Dermis blood vessel endothelial cell (primary cell): ENCODE data around the gene CANT1. TPM values are rescaled to one million over a fixed set of nuclear protein-coding genes. Genes with fewer than 3 reads are reported as not detected.
A peak's percentile ranks its signal among the peaks of the same experiment; 100 is the strongest.
"Not testable (repeated sequence)": the region's sequence is repeated elsewhere in the genome, so short reads cannot be mapped to it uniquely, and the experiment has no call there.

ENCODE experiments used
- DNase-seq: peaks from one replicate; pipeline ENCODE4 v3.0.0; 2010
- total RNA-seq: library from RNA; depleted of rRNA; stranded (reverse); fragments of >200 nt; gene quantifications from 2 replicates; pipeline ENCODE4 v1.2.3, GENCODE V29; 2014

Gene CANT1
- total RNA-seq, 1 donor from 2014 or later = 64.8 TPM

DNA sequence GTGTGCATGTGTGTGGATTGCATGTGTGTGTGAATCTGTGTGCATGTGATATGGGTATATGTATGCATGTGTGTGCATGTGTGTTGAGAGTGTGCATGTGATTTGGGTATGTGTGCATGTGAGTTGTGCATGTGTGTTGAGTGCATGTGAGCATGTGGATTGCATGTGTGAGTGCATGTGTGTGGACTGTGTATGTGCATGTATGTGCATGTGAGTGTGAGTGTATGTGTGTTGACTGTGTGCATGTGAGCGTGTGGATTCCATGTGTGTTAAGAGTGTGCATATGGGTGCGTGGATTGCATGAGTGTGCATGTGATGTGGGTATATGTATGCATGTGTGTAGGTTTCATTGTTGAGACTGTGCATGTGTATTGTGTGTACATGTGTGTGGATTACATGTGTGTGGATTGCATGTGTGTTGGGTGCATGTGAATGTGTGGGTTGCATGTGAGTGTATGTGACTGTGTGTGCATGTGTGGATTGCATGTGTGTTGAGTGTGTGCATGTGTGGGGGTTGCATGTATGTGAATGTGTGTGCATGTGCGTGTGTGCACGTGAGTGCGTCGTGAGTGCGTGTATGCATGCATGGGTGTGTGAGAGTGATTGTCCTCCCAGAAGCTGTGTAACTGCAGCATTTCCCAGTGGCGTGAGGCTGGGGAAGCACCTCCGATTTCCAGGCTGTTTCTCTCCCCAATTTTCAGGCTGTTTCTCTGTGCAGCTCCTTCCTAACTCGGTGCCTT lies 33.8 kb upstream of the CANT1 start:
- DNase-seq = no peak

DNA sequence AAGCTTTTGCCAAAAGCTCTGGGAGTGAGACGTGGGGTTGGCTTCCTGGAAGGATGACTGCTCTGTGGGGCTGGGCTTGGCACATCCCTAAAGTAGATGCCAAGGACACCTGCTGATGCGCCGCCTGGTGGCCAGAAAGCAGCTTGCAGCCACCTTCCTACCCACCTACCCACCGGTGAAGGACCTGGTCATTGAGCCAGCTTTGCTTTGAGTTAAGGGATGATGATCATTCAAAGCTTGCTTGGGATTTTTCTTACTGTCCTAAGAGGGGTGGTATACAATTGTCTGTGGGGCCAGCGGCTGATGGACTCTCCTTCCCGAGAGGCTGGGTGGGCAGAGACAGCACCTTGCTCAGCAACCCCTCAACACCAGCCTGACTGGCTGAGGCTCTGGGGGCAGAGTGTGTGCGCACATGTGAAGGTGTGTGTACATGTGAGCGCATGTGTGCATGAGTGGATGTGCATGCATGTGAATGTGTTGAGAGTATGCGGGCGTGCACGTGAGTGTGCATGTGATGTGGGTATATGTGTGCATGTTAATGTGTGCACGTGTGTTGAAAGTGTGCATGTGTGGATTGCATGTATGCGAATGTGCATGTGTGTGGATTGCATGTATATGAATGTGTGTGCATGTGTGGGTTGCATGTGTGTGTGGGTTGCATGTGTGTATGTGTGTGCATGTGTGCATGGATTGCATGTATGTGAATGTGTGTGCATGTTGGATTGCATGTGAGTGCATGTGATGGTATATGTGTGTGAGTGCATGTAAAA lies 33.0 kb upstream of the CANT1 start:
- peak; percentile 80 for DNase-seq

DNA sequence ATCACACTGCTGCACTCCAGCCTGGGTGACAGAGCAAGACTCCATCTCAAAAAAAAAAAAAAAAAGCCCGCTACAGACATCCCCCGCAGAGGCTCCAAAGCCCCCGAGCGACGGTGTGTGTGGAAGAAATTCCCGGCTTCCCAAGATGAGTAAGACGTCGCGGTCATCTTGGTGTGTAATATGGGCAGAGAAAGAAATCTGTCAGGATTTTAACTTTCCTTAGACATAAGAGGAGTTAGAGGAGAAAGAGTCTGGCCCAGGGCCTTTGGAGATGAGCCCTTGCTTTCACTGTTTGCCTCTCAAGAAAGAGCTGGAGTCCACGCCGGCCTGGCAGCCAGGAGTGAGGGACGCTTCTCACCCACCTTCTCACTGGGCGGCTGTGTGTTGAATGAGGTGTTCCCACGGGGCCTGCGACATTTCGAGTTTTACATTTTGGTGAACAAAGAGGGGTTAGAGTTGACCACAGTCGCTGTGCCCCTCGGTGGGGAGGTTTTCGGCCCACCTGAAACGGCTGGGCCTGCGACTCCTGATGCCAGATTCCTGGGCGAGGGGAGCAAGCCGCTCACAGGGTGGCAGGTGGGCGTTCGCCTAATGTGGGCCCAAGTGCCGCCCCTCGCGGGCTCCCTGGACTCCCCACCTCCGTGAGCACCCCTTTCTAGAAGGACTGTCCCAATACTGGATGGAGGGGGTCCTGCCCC lies 32.3 kb upstream of the CANT1 start:
- DNase-seq = no peak

DNA sequence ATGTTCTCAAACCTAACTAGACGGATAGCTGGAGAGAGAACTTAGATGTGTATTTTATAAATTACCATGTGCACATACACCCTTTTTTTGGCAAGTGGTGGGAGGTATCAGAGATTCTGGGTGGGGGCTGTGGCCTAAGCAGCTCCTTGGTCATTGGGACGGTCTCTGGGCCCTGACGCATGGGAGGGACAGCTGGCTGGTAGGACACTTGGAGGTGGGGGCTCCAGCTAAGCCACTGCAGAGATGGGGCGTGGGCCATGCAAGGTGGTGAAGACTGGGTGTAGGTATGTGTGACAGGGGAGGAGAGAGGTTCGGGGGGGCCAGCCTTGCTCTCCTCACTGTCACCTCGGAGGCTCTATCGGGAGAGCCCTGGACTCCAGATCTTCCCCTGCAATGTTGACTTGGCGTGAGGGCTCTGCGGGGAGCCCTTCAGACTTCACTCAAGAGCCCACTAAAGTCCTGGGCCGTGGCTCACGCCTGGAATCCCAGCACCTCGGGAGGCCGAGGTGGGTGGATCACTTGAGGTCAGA lies 31.5 kb upstream of the CANT1 start:
- DNase-seq = no peak

DNA sequence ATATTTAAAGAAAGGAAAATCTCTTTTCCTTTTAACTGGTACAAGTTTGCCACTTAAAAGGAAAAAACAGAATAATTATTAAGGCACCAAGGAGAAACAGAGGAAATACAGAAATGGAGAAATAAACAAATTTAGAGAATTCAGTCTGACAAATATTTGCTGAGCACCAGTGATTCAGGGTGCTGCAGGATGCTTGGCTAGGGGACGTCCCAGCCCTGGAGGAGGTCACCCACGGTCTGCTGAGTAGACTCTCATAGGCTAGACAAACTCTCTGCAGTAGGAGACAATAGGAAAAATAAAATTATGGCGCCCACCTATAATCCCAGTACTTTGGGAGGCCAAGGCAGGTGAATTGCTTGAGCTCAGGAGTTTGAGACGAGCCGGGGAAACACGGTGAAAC lies 30.3 kb upstream of the CANT1 start:
- no peak for DNase-seq

DNA sequence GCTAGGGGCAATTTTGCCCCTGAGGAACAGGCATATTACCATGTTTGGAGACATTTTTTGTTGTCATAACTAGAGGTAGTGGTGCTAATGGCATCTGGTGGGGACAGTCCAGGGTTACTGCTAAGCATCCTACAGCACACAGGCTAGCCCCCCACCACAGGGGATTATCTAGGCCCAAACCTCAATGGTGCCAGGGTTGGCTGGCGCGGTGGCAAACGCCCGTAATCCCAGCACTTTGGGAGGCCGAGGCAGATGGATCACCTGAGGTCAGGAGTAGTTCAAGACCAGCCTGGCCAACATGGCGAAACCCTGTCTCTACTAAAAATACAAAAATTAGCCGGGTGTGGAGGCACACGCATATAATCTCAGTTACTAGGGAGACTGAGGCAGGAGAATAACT lies 29.6 kb upstream of the CANT1 start:
- DNase-seq = no peak

DNA sequence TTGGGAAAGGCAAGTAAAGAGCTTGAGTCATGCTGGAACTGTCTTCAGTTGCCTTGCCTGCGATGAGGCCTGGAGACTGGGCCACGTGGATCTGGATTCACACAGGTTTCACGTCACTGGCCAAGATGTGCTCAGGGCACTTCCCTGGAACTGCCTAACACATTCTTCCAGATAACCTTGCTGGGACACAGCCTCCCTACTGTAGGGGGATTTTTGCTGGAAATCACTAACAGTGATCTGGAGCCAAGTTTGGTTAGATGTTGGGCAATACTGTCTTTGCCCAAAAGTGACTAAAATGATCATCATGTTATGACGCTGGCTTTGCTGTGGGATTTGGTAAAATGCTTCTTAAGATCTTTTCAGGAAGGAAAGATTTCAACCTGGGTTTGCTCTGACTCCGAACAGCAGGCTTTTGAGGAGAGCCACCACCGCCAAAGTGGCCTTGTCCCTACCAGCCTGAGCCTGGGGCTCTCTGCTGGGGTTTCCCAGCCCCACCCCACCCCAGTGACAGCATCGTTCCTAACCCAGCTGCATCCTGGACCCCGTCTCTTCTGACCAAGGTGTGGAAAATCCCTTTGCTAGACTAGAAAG lies 29.1 kb upstream of the CANT1 start:
- DNase-seq = no peak

DNA sequence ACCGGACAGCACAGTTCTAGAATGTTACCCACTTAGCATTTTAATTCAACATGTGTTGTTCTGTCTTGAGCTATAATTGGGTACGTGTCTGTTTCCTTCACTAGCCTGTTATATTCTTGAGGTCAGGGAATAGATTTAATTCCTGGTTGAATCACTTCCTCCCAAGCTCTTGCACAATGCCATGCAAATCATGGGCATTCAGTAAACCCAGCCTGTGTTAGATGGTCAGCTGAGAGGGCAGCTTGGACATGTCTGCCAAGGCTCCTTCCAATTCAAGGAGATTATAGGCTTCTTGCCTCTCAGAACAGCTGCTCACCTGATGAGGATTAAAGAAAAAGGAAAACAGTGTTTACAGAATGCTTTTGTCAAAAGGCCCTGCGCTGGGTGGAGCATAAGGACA lies 27.0 kb upstream of the CANT1 start:
- peak; percentile 91 for DNase-seq

DNA sequence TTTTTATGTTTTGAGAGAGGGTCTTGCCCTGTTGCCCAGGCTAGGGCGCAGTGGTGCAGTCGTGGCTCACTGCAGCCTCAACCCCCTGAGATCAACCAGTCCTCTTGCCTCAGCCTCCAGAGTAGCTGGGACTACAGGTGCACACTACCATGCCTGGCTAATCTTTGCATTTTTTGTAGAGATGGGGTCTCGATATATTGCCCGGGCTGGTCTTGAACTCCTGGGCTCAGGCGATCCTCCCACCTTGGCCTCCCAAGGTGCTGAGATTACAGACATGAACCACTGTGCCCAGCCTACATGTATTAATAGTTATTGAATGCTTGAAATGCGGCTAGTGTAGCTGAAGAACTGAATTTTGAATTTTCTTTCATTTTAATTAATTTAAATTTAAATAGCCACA lies 26.6 kb upstream of the CANT1 start:
- no peak for DNase-seq

DNA sequence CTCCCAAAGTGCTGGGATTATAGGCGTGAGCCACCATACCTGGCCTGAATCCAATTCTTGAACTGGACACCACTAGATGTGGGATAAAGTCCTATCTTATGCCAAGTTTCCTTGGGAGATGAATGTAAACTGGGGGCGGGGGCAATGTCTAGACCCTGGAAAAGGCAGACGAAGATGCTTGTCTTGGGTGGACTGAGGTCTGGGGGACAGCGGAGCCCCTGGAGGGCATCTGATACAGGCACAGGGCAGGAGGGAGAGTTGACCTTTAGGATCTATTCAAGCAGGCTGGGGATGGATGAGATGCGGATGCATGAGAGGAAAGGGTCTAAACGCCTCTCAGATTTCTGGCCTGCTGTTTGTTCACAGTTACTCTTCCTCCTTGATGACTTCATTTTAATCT lies 26.1 kb upstream of the CANT1 start:
- DNase-seq = no peak

DNA sequence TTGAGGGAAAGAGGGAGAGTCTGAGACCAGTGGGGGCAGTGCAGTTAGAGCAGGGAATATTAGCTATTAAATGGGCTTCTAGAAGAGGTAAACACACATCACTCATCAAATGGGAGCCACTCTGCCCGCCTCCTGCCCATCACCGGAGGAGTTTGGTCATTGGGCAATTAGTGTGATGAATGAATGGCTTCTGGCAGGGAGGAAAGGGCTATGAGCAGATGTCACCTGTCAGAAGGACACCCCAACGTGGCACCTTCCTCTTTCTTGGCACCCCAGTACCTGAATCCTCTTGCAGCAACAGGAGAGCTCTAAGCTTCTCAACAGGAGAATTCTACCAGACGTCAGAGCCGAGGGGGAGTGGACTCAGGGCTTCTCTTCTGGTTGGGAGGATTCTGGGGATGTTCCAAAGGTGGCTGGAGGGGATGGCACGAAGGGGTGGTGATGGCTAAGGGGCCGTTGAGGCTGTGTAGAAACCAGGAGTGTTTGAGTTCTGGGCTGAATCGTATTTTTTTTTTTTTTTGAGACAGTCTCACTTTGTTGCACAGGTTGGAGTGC lies 25.4 kb upstream of the CANT1 start:
- DNase-seq = no peak

DNA sequence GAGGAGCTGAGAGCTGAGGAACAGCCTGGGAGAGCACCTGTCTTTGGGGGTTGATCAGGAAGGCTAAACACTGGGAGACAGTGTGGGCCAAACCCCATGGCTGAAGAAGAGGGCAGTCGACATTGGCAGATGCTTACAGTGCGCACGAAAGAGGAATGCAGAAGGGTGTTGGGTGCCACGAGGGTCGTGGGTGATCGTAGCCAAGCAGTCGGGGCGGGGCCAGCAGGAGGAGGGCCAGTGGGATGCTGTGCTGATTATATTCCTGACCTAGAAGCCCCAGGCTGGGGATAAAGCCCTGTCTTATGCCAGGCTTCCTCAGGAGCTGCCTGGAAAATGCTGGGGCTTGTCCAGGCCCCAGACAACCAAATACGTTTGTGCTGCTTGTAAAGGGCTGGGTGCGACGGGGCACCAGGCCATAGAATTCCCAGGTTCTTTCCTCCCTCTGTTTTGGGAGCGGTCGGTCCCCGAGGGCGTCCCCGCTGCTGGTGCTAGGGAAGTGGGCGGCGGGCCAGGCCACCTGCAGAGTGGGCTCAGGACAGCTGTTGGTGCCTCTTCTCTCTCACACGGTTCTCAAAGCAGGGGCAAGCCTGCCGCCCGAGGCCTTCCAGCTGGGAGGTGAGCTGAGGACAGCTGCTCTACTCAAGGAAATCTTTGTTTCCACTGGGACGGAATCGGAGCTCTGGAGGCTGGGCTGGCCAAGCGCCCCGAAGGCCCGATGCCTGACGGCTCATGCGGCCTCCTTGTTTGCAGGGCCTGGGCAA lies 24.4 kb upstream of the CANT1 start:
- no peak for DNase-seq

DNA sequence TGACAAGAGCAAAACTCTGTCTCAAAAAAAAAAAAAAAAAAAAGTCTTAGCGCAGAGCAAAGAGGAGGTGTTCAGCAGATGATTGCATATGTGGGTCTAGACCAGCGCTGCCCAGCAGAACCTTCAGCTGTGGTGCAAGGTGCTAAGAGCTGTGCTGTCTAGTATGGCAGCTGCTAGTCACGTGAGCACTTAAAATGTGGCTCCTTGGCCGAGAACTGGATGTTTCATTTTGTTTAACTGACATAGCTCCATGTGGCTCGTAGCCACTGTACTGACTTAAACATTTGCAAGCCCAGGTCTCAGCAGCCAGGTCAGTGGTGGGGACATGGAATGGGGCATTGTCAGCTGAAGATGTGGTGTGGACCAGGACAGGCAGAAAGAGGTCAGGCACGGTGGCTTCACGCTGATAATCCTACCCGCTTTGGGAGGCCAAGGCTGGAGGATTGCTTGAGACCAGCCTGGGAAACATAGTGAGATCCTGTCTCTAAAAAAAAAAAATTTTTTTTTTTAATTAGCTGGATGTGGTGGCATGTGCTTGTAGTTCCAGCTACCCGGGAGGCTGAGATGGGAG lies 23.6 kb upstream of the CANT1 start:
- DNase-seq = no peak

DNA sequence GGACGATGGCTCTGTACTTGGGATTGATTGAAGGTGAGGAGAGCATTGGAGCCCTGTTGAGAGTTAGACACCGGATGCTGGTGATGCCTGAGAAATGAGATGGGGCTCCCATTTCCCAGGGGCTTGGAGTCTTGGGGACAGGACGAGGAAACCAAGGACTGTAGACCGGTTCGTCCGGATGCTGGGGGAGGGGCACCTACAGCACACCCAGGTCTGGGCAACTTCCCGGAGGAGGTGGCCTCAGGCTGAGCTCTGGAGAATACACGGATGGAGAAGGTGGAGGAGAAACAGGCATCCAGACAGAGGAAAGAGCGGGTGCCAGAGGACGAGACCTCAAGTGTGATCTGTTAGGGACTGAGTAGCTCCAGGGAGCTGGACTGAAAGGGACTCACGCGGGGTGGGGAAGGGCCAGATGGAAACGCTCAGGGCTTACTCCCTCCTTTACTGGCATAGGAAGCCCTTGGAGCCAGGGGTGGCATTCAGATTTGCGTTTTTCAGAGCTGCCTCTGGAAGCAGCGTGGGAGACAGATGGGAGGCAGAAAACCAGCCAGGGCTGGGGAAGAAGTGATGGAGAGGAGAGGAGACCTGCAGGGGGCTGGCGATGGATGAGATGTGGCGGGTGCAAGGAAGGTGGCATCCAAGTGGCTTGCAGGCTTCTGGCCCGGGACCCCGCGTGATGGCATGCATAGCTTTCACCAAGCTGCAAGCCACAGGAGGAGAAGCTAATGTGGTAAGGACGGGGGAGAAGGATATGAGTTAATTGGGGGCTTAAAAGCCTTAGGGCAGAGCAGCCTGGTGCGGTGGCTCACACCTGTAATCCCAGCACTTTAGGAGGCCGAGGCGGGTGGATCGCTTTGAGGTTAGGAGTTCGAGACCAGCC lies 22.7 kb upstream of the CANT1 start:
- DNase-seq = no peak

DNA sequence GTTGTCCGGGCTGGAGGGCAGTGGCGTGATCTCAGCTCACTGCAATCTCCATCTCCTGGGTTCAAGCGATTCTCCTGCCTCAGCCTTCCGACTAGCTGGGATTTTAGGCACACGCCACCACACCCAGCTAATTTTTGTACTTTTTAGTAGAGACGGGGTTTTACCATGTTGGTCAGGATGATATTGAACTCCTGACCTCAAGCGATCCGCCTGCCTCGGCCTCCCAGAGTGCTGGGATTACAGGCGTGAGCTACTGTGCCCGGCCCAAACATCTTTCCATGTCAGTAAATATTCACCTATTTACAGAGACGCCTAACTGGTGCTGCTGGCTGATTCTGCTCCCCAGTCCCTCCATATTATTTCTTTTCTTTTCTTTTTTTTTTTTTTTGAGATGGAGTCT lies 21.1 kb upstream of the CANT1 start:
- DNase-seq = not testable (repeated sequence)

DNA sequence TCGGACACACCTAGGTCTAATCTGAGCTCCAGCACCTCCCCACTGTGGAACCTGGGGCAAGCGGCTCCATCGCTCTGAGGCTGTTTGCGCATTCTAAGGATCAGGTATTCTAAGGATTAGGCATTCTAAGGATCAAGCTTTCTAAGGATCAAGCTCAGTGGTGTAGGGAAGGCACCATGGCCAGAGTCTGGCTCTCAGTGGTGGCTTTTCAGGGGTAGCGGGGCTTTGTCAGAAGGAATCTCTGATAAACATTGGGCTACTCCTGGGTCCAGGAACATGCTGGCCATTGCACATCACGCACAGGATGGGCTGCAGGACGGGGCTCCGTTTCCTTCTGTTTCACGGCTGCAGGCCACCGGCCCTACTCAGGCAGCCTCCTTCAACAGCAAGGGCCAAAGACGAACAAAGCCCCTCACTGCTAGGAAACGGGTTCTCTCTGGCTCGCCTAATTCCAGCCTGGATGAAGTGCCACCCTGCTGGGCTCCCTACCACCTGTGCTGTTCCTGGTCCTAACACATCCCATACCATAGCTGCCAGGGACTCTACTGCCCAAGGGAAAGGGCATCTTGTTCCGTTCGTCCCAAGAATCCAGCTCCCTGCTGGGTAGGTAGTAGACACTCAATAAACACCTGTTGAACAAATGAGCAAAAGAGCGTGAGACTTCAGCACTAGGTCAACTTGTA lies 19.9 kb upstream of the CANT1 start:
- no peak for DNase-seq

DNA sequence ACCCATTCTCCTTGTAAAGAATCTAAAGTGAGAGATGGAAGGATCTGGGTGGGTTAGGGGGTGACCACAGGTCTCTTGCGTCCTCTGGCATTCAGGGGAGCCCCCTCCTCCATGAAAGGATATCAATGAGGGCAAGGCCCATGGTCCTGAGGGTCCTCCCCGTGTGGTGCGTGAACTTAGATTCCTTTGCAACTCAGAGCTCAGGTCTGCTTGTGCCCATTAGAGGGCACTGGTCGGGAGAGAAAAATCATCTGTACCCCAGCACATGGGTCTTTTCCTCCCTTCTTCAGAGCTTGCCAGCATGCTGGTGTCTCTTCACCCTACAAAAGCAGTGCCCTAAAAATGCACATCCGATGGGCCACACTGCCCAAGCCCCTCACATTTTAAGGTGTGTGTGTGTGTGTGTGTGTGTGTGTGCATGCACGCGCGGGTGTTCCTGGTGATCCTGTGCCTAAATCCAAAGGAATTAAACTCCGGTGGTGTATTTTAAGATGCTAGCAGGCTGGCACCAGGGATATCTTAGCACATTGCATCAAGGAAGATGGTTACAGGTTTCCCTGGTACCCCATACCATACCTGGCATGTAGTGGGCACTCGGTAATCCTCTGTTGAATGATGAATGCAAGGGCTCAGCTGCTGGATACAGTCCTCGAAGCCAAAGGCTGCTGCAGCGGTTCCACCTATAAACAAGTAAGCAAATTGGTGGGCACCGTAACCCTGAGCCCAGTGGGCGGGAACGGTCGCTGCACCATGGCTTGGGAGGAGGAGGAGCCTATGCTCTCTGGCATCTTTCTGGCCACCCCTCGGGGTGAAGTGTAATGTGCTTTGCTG lies 19.1 kb upstream of the CANT1 start:
- no peak for DNase-seq

DNA sequence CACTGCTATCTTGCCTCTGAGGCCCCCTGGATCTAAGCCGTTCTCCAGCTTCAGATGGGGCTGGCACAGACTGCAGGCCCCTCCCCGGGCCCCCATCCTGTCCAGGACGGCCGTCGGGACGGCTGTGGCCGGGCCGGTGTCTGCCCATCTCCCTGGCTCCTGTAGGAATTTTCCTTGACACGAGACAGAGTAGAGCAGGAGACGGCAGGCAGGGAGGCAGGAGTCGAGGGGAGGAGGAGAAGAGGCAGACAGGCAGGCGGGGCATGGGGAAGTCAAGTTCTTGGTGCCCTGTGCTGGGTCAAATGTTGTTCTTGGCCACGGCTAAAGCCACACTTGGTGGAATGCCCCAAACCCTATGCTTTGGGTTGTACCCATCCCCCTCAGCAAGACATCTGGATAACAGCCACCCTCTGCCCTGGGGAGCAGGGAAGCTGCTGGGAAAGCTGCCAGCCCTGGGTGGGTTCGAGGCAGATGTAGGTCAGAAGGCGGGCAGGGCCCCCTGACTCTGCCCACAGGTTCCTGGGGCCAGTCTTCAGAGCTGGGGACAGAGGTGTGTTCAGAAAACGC lies 18.4 kb upstream of the CANT1 start:
- DNase-seq = no peak
